GM12874 (cell line): ENCODE measurements around the gene AZGP1.

Source experiments
- TF ChIP-seq, protein P1 (sequence below): IDR thresholded peaks from 2 replicates; pipeline ENCODE4 v1.5.1; 2011; ENCODE audit warnings: low read depth, mild to moderate bottlenecking, control low read depth, low read length, moderate library complexity; ENCODE audit not compliant: insufficient read depth

Gene AZGP1

GRCh38 chr7:99971242-99971641 is 4.6 kb downstream of the AZGP1 start:
- TF ChIP-seq, protein P1, sequence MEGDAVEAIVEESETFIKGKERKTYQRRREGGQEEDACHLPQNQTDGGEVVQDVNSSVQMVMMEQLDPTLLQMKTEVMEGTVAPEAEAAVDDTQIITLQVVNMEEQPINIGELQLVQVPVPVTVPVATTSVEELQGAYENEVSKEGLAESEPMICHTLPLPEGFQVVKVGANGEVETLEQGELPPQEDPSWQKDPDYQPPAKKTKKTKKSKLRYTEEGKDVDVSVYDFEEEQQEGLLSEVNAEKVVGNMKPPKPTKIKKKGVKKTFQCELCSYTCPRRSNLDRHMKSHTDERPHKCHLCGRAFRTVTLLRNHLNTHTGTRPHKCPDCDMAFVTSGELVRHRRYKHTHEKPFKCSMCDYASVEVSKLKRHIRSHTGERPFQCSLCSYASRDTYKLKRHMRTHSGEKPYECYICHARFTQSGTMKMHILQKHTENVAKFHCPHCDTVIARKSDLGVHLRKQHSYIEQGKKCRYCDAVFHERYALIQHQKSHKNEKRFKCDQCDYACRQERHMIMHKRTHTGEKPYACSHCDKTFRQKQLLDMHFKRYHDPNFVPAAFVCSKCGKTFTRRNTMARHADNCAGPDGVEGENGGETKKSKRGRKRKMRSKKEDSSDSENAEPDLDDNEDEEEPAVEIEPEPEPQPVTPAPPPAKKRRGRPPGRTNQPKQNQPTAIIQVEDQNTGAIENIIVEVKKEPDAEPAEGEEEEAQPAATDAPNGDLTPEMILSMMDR, result no peak

DNA sequence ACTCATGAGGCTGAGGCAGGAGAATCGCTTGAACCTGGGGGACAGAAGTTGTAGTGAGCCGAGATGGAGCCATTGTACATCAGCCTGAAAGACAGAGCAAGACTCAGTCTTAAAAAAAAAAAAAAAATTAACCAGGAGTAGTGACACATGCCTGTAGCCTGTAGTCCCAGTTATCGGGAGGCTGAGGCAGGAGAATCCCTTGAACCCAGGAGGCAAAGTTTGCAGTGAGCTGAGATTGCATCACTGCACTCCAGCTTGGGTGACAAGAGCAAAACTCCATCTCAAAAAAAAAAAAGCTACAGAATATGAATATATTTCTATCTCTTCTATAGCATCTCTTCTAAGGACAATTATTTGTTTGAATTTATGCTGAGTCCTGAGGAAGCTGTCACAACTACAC is 6.5 kb downstream of the AZGP1 start:
- TF ChIP-seq, protein P1, result no peak

GRCh38 chr7:99958564-99959227 is 17.1 kb downstream of the AZGP1 start:
- TF ChIP-seq, protein P1, result no peak

DNA sequence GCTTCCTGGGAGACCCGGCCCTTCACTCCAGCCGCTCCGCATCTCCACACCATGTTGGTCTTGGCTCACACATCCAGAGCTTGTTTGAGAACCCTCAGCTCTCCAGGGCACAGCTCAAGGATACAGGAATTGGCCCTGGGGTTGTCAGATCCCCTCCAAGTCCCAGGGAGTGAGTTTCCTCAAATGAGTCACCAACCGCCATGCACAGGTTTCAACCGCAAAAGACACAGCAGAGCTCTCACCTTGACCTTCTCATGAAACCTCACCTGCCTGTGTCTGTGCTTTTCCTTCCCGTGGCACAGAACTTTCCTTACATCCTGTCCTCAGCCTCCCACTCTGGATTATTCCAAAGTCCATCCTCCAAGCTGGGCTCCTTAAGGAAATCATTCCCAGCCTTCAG is 20.6 kb downstream of the AZGP1 start:
- TF ChIP-seq, protein P1, result no peak

GRCh38 chr7:99953649-99954048 is 22.2 kb downstream of the AZGP1 start:
- TF ChIP-seq, protein P1, result no peak

DNA sequence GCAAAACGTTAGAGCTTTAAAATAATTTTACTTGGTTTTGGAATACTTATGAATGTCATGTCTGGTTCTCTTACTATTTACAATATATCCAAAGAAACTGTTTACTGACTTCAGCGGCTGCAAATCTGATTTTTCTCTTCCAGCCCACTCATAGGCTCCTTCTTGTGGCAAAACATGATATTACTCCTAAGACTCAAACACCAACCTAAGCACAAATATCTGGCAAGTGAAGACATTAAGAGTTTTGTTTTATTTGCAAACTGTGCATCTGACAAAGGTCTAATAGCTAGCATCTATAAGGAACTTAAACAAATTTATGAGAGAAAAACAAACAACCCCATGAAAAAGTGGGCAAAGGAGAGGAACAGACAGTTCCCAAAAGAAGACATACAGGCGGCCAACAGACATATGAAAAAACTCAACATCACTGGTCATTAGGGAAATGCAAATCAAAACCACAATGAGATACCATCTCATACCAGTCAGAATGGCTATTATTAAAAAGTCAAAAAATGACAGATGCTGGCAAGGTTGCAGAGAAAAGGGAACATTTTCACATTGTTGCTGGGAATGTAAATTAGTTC is 26.1 kb downstream of the AZGP1 start:
- TF ChIP-seq, protein P1, result 0 out of 2 replicates have a peak, but pooled peaks have one; percentile 5

DNA sequence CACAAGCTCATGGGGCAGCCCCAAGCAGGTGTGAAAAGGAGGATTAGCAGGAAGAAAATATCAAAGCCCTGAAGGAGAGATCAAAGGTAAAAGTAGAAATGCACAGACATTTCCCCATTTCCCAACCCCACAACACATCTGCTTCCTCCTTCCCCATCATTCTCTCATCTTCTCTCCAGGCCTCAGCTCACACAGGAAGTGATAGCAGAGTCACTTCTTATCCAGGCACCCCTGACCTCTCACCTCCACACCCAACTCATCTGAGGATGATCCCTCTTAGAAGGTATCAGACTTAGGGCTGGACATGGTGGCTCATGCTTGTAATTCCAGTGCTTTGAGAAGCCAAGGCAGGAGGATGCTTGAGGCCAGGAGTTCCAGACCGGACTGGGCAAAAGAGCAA is 28.2 kb downstream of the AZGP1 start:
- TF ChIP-seq, protein P1, result no peak
